NCI-H510A (cell line): ENCODE data around the gene AGPAT1.
A peak's percentile ranks its signal among the peaks of the same experiment; 100 is the strongest.
"Not testable (repeated sequence)": the region's sequence is repeated elsewhere in the genome, so short reads cannot be mapped to it uniquely, and the experiment has no call there.

ENCODE experiments used
- DNase-seq: peaks from one replicate; lab custom pipeline; 2025; lab: John Stamatoyannopoulos, UW

The AGPAT1 gene, protein sequence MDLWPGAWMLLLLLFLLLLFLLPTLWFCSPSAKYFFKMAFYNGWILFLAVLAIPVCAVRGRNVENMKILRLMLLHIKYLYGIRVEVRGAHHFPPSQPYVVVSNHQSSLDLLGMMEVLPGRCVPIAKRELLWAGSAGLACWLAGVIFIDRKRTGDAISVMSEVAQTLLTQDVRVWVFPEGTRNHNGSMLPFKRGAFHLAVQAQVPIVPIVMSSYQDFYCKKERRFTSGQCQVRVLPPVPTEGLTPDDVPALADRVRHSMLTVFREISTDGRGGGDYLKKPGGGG

DNA sequence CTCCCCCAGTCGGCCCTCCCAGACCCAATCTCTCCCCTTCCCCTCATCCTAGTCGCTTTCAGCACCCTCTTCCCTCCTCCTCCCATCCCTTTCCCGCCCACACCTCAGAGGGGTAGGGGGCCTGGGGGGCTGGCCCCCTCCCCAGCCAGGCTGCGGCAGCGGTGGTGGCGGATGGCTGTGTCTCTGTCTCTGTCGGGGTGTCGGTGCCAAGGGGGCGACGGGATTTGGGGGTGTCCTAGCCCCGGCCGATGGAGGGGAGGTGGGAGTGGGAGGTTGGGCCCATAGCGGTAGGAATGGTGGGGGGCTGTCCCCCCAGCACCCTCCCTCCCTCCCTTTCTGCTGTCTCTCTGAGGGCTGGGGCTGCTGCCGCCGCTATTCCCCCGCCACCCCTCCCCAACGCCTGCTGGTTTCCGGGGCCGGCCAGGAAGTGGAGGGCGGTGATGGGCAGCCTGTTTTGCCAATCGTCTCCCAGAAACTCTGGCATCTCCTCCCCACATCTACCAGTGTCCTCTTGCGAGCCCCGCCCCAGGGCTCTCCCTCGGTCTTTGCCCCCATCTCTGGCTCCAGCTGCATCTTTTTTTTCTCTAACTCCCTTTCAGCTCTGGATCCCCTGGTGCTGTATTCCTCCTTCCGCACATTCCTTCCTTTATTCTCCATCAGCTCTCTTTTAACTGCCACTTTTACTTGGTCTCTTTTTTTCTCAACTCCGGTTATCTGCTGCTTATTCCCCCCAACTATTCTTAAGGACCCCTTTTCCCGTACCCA, at the start of gene AGPAT1:
TSS of gene AGPAT1 (minus strand) at position 374 of the 765 bp plus-strand sequence. CDS start 4,588 bp downstream, outside the sequence.
- DNase-seq, result peak; percentile 91

DNA sequence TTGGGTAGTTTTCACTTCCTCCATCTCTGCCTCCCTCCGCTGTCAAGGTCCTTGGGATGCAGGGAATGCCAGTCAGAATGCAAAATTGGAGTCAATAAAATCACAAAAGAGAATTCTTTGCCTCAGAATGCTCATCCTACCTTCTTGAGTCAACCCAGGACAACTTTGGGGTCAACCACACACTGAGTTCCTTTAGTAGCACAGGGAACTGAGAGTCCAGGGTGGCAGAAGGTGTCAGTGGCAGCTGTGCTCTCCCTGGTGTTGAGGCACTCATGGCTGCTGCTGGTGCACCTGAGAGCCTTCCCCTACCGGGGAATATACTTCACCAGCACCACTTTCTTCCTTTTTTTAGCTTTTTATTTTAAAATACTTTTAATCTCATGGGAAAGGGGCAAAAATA, 48.8 kb upstream of the AGPAT1 start:
- no peak for DNase-seq

DNA sequence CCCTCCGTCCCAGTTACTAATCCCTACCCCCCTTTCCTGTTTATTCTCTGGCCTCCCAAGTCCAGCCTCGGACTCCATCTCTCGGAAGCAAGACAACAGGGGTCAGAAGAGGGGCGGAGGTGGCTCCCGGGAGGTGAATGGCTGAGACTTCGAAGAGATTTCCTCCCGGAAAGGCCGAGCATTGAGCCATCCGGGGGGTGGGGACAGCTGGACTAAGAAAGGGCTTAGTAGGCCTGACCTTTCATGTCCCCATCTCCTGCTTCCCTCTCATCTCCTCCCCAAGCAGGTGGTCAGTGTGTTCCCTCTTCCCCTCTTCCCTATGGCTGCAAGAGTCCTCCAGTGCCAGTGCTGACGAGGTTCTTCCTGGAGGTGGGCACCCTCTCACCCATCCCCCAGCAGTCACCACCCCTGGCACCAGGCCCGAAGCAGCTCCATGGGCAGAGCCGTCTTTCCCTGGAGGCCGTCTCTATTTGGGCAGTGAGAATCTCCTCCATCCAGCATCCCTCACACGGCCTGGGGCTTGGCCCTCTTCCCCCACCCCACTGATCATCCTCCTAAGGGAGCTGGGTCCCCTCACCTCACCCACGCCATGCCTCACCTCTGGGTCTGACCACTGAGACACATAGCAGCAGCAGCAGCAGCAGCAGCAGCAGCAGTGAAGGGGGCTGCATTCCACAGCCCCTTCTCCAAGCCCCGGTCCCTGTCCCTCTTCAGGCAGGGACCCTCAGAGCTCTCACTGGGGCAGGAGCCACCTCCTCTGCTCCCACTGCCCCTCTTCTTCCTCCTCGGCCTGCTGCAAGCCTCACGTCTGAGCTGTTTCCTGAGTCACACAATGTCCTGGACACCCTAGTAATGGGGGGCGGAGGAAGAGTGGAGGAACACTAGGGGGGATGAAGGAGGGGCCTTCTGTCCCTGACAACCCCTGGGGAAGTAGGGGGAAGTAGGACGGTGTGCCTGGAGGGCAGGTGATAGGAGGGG, 47.7 kb upstream of the AGPAT1 start, which contains the start of gene NOTCH4:
TSS of gene NOTCH4 (minus strand) at position 810 of the 978 bp plus-strand sequence. CDS start at position 671, 139 bp downstream.
- DNase-seq, result no peak

DNA sequence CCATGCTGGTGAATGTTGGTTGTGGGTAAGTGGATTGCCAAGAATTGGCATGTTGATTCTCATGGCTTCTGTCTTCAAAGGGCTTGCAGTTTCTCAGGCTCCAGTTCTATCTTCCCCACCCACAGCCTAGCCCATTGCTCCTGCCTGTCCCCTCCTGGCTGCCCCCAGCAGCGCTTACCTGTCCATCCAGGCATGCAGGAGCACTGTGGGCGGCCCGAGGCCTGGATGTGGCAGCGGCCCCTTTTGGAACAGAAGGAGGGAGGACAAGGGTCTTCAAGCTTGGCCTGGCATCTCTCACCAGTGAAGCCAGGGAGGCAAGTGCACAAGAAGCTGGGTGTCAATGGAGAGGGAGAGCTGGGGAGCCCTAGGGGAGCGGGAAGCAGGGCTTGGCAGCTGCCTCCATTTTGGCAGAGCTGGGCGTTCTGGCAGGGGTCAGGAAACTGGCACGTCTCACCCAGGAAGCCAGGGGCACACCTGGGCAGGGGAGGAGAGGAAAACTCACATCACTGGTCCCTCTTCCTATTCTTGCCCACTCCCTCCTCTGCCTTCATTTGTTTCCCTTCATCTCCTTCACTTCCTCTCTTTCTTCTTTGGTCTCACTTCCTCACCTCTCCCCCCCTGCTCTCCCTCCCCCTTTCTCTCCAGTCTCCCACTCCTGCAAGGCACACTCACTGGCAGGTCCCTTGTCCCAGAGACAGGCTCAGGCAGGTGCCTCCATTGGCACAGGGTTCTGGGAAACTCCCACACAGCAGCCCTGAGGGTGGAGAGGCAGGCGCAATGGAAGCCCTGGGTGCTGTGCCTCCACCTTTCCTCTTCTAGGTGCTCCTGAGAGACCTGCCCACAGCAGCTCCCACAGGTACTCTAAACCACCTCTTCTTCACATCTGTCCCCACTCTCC, 46.7 kb upstream of the AGPAT1 start:
- DNase-seq, result no peak

DNA sequence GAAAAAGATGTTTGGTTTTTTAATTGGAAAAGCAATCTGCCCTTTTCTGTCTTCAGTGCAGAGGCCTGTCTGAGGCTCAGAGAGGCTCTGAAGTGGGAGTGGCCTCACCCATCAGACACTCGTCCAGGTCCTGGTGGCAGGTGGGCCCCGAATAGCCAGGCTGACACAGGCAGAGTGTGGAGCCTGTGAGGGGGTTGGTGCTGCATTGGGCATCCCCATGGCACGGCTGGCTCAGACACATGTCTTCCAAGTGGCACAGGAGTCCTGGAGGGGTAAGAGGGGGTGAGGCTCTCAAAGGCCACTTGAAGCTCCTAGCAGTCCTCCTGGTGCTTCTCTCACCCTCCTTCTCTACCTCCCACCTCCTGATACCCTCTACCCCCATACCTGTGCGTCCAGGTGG, 44.1 kb upstream of the AGPAT1 start:
- DNase-seq, result no peak

DNA sequence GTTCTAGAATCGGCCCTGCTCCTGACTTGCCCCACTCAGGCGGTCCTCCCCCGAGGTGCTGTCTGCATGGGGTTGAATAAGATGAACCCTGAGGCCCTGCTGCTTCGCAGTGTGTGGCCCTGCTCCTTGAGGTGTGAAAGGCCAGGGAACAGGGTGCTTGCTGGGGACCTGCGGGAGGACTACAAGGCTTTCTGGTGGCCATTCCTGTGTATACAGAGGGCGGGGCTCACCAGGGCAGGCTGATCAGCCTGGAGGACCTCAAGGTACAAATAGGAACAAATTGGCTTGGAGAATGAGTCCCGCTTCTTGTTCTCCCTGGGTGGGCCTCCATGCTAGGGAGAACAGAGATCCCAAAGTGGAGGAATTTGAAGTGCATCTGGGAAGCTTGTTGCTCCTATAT, 42.3 kb upstream of the AGPAT1 start:
- no peak for DNase-seq

DNA sequence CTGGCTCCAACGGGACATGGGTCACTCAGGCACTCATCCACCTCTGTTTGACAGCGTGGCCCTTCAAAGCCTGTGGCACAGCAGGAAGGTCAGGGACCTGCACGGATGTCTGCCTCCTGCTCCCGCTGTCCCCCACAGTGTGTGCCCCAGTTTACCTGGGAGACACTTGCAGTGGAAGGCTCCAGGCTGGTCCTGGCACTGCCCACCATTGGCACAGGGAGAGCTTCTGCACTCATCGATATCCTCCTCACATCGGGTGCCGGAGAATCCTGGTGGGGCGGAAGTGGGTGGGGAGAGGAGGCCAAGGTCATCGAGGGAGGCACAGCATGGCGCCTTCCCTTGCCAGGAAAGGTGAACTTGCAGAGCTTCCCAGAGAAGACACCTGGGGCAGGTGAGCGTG, 41.1 kb upstream of the AGPAT1 start:
- DNase-seq, result no peak

DNA sequence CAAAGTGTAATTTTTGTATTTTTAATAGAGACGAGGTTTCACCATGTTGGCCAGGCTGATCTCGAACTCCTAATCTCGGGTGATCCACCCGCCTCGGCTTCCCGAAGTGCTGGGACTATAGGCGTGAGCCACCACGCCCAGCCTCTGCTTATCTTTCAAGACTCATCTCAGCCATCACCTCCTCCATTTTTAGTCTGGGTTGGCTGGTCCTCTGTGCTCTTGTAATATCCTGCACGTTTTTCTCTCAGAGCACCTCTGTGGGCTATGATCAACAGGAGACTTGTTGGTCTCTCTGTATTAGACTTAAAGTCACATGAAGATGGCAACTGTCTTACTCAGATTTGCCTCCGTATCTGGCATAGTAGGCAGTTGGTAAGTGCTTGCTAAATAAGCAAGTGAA, 40.4 kb upstream of the AGPAT1 start:
- DNase-seq, result no peak

DNA sequence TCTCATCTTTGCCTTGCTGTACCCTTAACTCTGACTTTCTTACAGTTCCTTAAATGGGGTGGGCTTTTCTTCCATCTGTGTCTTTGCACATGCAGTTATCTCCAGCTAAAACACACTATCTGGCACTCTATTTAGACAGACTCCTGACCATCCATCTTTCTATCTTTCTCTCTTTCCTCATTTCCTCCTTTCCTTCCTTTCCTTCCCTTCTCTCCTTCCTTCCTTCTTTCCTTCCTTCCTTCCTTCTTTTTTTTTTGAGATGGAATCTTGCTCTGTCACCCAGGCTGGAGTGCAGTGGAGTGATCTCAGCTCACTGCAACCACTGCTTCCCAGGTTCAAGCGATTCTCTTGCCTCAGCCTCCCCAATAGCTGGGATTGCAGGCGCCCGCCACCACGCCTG, 39.7 kb upstream of the AGPAT1 start:
- DNase-seq, result no peak

DNA sequence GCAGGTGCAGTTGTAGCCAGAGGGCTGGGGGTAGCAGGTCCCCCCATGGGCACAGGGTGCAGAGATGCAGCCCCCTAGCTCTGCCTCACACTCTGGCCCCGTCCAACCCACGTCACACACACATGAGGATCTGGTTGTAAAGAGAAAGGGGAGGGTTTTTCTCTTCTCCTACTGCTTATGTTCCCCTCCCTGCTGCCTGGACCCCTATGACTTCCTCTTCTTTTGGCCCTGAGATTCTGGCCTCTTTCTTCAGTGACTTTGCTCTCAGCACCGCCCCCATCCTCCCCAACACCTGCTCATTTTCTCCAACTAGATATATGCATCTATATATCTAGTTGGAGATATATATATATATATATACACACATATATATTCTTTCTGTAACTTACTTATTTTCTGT, 38.2 kb upstream of the AGPAT1 start:
- DNase-seq, result no peak

DNA sequence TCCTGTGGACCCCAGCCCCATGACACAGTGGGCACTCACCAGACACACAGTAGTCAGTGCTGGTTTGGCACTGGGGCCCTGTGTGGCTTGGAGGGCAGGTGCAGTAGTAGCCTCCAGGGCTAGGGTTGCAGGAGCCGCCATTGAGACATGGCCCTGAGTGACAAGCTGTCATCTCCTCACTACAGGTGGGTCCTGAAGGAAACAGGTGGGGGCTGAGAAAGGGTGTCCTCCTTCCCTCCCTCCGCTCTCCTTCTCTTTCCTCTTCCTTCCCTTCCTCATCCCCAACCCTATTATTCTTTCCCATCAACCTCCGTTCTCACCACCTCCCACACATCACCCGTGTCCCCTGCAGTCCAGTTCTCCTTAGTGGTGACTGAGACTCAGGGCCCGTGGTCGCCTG, 37.8 kb upstream of the AGPAT1 start:
- no peak for DNase-seq

DNA sequence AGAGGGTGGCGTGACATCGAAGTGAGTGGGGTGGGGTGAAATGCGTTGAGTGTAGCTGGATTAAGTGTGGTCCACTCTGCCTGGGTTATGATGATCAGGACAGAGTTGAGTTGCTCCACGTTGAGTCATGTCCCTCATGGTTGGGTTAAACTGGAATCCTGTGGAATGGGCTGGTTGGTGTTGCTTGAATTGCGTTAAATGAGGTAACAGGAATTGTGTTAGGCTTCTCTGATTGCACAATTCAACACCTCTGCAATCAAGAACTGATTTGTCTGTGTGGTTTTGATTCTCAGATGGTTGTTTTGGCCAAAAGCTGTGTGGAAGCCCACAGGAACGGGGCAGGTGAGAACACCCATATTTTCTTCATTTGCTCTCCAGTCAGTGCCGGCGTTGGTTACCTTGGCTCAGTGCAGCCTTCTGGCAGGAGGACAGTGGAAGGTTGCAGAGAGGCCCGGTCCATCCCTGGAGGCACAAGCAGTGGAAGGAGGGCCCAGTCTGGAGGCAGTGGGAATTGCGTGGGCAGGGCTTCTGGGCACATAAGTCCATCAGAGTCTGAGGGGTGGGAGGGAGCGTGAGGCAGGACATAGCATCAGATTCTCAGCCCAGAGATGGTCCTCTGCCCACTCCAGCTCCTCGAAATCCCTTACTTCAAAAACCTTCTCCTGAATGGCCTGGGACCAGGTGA, 36.3 kb upstream of the AGPAT1 start:
- DNase-seq, result no peak

DNA sequence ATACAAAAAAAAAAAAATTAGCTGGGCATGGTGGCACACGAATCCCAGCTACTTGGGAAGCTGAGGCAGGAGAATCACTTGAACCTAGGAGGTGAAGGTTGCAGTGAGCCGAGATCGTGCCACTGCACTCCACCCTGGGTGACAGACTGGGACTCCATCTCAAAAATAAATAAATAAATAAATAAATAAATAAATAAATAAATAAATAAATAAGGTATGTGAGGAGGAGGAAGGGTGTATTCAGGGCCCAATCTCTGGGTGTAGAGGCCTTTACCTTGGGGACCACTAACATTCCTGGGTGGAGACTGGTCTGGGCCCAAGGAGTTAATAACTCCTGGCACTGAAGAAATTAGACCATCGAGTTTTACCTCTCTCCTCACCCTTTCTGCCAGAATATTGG, 35.5 kb upstream of the AGPAT1 start:
- not testable (repeated sequence) for DNase-seq

DNA sequence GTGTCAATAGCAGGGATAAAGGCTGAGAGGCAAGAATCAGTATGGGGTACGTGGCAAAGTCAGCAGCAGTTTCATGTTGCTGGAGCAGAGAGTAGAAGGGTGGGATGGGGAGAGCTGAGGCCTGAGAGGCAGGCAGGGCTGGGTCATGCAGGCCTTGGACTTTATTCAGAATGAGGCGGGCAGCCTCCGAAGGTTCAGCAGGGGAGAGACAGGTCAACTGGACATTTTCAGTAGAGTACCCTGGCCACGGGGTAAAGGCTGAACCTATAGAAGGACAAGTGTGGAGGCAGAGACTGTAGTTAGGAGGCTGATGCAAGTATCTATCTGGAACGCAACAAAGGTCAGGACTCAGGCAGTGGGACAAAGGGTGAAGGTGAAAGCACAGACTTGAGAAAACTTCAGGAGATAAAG, 34.3 kb upstream of the AGPAT1 start:
- no peak for DNase-seq

DNA sequence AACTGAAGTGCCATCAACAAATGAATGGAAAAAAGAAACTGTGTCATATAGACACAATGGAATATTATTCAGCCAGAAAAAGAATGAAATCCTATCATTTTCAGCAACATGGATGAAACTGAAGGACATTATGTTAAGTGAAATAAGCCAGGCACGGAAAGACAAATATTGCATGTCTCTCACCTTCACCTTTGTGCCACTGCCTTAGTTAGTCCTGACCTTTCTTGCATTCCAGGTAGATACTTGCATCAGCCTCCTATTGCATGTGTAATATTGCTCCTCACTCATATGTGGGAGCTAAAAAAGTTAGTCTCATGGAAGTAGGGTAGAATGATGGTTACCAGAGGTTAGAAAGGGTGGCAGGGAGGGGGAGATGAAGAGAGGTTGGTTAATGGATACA, 33.1 kb upstream of the AGPAT1 start:
- DNase-seq, result no peak

DNA sequence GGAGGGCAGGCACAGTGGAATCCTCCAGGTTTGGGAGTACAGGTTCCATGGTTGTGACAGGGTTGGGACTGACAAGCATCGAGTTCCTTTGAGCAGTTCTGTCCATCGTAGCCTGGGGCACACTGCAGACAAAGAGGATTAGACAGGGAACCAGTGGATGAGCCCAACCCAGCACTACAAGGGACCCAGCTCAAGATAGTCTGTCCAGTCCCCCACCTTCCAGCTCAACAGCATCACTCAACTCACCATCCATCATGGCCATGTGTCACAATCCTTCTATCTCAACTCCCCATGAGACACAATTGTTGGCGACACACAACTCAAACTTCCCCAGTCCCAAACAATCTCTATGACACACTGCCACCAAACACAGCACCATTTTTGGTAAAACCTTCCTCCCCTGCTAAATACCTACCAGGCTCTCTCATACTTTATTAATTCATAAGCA, 28.4 kb upstream of the AGPAT1 start:
- DNase-seq, result no peak

DNA sequence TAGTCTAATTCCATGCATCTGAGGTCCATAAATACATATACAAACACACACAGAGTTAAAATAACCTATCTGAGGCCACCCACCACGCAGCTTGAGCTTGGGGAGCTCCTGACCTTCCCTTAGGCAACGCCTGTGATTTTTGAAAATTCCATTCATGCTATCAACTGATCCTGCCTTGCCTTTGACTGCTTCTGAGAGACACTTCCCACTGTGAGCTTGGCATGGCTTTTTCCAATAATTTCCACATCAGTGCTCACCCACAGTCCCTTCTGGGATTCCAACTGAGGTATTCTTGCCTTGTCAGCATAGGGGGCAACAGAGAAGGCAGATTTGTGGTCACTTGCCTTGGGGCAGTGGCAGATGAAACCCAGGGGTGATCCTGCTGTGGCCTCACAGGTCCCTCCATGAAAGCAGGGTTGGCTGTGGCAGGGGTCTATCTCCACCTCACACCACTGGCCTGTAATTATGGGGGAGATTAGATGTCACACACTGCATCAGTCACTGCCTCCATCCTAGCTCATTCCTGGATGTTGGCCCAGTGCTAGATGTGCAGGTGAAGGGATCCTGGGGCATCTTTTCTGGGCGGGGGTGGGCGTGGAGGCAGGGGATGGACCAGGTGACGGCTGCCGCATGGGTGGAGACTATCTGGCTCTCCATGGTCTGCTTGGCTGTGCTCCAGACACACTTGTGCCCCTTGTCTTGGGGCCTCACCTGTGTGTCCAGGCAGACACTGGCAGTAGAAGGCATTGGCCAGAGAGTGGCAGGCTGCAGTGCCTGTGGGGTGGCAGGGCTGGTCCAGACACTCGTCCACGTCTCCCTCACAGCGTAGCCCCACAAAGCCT, 27.8 kb upstream of the AGPAT1 start:
- DNase-seq, result no peak

DNA sequence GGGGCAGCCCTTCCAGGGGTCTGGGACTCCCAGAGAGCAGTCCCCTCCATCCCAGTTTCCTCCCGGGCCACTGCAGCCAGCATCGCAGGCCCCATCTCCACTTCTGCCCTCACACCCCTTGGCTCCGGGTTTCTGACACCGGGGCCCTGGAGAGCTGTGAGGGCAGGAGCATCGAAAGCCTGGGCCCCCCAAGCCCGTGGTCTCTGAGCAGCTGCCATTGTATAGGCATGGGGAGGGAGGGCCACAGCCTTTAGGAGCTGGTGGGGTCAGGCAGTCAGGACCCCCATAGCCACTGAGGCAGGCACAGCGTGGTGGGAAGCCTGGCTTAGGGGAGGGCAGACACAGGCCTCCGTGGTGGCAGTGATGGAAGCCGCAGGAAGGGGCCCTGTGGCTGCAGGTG, 26.3 kb upstream of the AGPAT1 start:
- DNase-seq, result no peak

DNA sequence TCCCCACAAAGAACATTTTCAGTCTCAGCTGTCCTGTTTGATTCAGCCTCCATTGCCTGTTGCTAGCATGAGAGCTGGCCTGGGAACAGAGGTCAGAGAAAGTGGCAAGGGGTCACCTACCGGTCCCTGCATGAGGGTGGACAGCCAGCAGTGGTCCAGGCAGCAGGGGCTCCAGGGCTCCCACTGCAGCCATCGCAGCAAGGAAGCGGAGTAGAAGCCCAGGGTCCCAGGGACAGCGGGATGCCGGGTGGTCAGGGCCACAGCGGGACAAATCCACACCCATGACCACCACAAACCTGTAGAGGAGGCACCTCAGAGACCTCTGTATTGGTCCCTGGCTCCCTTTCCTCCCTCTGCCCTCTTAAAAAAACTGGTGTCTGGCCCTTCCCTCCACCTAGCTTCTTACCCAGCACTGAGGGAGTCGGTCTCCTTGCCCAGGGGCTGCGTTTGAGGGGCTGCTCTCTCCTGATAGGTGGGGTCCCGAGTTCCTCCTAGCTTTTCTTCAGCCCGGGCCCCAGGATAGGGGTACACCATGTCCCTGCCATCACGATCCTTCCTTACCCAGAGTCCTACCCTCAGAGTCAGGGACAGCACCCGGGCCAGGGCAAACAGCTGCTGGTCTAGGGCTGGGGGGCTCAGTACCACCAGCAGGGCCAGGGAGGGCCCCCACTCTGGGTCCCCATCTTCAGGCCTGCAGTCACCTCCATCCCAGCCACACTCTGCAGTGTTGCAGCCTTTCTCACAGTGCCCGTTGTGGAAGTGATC, 25.0 kb upstream of the AGPAT1 start:
- DNase-seq, result no peak
